ENCODE measurements around the gene MOCS3.

- TF ChIP-seq ZNF274 (IDR thresholded peaks at IDR 0.05; ENCODE audit: low read depth, low read length) (no peak), CTCF (IDR thresholded peaks at IDR 0.05 in 2 of 3, conservative IDR thresholded peaks at IDR 0.05 in 1 of 3; ENCODE audit: borderline replicate concordance in 1 of 3, insufficient read depth in 1 of 3, low read depth in 2 of 3, low read length in 2 of 3) (no peak), POLR2AphosphoS5 (IDR thresholded peaks at IDR 0.05; ENCODE audit: low read depth, low read length) (no peak), POLR2A (IDR thresholded peaks at IDR 0.05; ENCODE audit: borderline replicate concordance, extremely low read depth, insufficient read depth, insufficient read length) (no peak), SRF (IDR thresholded peaks at IDR 0.05; ENCODE audit: low read depth) (no peak), ZFX (IDR thresholded peaks at IDR 0.05) (no peak), SIN3A (IDR thresholded peaks at IDR 0.05; ENCODE audit: low read depth) (no peak), JUND (IDR thresholded peaks at IDR 0.05) (no peak), EZH2phosphoT487 (IDR thresholded peaks at IDR 0.05; ENCODE audit: borderline replicate concordance) (no peak), EZH2 (IDR thresholded peaks at IDR 0.05) (no peak)
Observed at GRCh38 chr20:50943069-50943468, 15.5 kb upstream of the MOCS3 start.
